ENCODE measurements around the gene REL.

The REL gene

DNA sequence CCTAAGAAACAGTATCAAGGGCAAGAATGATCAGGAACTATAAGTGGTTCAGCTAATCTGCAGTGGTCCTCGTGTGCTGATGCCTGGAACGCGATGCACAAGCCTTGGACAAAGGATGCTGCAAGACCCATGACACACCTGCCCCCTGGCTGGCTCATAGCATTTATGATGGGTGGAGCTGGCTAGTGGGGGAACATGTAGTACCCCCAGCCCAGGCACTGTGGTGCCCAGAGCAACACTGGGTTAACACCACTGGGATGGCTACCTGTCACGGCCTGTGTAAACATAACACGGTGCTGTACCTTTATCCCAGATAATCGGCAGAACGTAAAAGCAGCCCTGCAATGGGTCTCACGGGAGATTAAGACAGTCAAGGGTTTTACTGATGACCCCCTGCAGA lies 75.8 kb downstream of the REL start:
- TF ChIP-seq, protein P1, sequence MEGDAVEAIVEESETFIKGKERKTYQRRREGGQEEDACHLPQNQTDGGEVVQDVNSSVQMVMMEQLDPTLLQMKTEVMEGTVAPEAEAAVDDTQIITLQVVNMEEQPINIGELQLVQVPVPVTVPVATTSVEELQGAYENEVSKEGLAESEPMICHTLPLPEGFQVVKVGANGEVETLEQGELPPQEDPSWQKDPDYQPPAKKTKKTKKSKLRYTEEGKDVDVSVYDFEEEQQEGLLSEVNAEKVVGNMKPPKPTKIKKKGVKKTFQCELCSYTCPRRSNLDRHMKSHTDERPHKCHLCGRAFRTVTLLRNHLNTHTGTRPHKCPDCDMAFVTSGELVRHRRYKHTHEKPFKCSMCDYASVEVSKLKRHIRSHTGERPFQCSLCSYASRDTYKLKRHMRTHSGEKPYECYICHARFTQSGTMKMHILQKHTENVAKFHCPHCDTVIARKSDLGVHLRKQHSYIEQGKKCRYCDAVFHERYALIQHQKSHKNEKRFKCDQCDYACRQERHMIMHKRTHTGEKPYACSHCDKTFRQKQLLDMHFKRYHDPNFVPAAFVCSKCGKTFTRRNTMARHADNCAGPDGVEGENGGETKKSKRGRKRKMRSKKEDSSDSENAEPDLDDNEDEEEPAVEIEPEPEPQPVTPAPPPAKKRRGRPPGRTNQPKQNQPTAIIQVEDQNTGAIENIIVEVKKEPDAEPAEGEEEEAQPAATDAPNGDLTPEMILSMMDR (IDR thresholded peaks at IDR 0.05; ENCODE audit: borderline replicate concordance, insufficient read depth, low read depth, low read length) = no peak
- no peak overlapping the region for H3K4me3 ChIP-seq (ENCODE audit: low read depth, low read length)

DNA sequence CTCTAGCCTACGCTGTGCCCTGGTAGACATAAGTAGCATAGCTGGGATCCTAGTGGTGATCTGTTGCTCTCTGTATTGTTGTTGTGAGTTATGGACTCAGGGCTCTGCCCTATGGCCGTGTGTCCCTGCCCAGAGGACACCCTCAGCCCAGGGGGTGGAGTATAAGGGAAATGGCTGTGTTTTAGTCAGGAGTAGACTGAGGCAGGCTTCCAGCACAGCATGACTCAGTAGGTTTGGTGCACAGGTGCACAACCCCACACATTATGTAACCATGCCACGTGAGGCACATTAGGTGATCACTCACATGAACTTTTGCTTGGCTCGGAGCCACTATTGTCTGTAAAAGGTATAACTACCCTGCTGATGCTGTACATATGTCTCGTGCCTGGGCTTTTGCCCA lies 76.3 kb downstream of the REL start:
- no peak overlapping the region for H3K4me3 ChIP-seq (ENCODE audit: low read depth, low read length)
- TF ChIP-seq, protein P1 (IDR thresholded peaks at IDR 0.05; ENCODE audit: borderline replicate concordance, insufficient read depth, low read depth, low read length) = no peak

DNA sequence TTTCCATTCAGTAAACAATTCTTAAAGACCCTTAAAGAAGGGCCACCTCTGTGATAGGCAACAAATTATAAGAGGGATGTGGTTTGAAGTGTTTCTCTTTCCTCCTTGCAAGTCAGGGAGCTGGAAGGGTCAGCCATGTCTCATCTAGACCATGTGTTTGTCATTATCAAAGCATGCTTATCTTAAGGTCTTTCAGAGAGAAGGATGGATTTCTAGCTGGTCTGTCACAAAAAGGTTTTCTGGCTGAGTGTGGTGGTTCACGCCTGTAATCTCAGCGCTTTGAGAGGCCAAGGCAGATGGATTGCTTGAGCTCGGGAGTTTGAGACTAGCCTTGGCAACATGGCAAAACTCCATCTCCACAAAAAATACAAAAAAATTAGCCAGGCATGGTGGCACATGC lies 77.0 kb downstream of the REL start:
- TF ChIP-seq, protein P1 (IDR thresholded peaks at IDR 0.05; ENCODE audit: borderline replicate concordance, insufficient read depth, low read depth, low read length) = no peak

DNA sequence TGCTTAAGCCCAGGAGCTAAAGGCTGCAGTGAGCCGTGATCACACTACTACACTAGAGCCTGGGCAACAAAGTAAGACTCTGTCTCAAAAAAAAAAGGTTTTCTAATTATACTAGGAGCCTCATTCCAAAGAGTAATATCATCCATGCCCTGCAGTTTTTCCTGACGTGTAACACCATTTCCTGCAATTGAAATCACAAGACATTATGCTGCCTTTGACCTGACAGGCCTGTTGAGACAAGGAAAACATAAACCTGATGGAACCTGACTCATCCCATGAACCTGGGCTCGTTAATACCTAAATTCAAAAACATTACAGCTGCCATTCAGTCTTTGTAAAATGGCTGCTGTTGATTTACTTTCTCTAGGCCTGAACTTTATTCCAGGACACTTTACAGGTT lies 77.4 kb downstream of the REL start:
- no peak overlapping the region for H3K4me3 ChIP-seq (ENCODE audit: low read depth, low read length)
- TF ChIP-seq, protein P1 (IDR thresholded peaks at IDR 0.05; ENCODE audit: borderline replicate concordance, insufficient read depth, low read depth, low read length) = no peak

More for the DNA sequence above, 77.0 kb downstream of the REL start:
- no peak overlapping the region for H3K4me3 ChIP-seq (ENCODE audit: low read depth, low read length)

DNA sequence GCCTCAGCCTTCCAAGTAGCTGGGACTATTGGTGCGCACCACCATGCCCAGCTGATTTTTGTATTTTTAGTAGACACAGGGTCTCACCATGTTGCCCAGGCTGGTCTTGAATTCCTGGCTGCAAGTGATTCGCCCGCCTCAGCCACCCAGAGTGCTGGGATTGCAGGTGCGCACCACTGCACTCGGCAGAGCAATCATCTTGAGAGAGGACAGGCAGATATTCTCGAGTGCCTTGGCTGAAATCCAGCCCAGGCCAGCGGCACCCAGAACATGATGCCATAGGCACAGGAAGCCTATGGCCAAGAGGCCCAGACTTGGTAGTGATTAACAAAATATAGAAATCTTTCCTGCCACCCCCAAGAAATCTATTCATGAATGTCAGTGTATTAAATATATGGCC lies 78.1 kb downstream of the REL start:
- TF ChIP-seq, protein P1 (IDR thresholded peaks at IDR 0.05; ENCODE audit: borderline replicate concordance, insufficient read depth, low read depth, low read length) = no peak
- no peak overlapping the region for H3K4me3 ChIP-seq (ENCODE audit: low read depth, low read length)

DNA sequence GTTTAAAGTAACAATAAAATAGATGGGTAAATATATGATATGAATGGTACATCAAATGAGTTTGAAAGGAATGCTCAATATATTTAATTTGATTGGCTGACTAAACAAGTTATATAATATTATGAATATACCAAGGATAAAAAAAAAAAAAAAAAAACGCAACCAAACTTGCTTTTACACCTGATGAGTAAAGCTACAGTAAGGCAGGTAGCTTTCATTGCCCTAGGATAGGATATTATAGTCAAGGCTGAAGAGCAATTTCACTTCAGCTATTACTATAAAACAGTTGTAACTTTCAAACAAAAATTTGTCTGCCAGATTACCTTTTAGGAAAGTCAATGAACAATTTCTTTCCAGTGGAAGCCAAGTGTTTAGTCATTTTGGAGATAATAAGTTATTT lies 79.3 kb downstream of the REL start:
- TF ChIP-seq, protein P1 (IDR thresholded peaks at IDR 0.05; ENCODE audit: borderline replicate concordance, insufficient read depth, low read depth, low read length) = no peak
- no peak overlapping the region for H3K4me3 ChIP-seq (ENCODE audit: low read depth, low read length)

DNA sequence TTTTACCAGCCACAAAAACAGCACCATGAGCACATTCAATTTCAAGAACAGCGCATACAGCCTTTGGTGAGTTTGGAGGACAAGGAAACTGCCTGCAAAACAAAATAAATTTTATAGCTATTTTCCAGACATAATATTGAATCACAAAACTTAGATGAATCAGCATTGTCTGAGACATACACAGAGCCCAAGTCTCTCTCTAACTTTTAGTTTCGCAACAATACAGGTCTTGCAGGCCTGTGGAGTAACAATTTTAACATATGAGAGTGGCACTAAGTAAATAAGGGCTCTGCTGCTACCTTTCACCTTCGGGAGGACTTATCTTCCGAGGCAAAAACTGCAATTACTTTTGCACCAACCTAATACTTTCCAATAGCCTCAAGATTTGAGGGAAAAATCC lies 80.1 kb downstream of the REL start:
- TF ChIP-seq, protein P1 (IDR thresholded peaks at IDR 0.05; ENCODE audit: borderline replicate concordance, insufficient read depth, low read depth, low read length) = no peak

More for the DNA sequence above, 80.1 kb downstream of the REL start:
- no peak overlapping the region for H3K4me3 ChIP-seq (ENCODE audit: low read depth, low read length)
